Lower leg skin (tissue), 4 donors: ENCODE results near the gene CSF3R. TPM values are rescaled to one million over a fixed set of nuclear protein-coding genes. Genes with fewer than 3 reads are reported as not detected.

Source experiments
- DNase-seq, 2 donors: peaks; one replicate each; pipeline ENCODE4 v3.0.0-alpha.2; 2019; ENCODE audit warnings: low spot score in 2 of 2
- H3K4me3 ChIP-seq: fragments of 200-600 bp; sonication (generic); 2 replicates; pipeline ENCODE4 v1.5.1; 2017; ENCODE audit warnings: mild to moderate bottlenecking, low read depth; ENCODE audit not compliant: poor library complexity, severe bottlenecking
- CTCF ChIP-seq, 3 donors: fragments of 450-650 bp; IDR thresholded peaks; one replicate each; pipeline ENCODE4 v1.5.1; 2016; ENCODE audit warnings: antibody characterized with exemption in 3 of 3, mild to moderate bottlenecking in 3 of 3, moderate library complexity in 2 of 3
- POLR2A ChIP-seq, 2 donors: fragments of 450-650 bp; IDR thresholded peaks; one replicate each; pipeline ENCODE4 v1.6.1; 2016 to 2017; ENCODE audit warnings: antibody characterized with exemption in 2 of 2, mild to moderate bottlenecking in 1 of 2, moderate library complexity in 1 of 2
- WGBS, 2 donors: methylation state at CpG; one replicate each; pipeline ENCODE4 v1.1.5; 2018; 5-methylcytosine and 5-hydroxymethylcytosine counted together
- intact Hi-C: fragments of 100-400 bp; cut with DNase I; formaldehyde crosslinking; loops from one replicate; pipeline ENCODE4 v1.15.0; 2023; ENCODE audit warnings: low total_unique reads
- total RNA-seq, 4 donors: library from RNA; depleted of rRNA; stranded (reverse); fragments of >200 nt; gene quantifications; one replicate each; pipeline ENCODE4 v1.1.0, GENCODE V29; 2016

Gene CSF3R
- total RNA-seq, 4 donors from 2014 or later = 0.69 to 3.1 (median 2.3) TPM

- H3K4me3 ChIP-seq = no peak overlapping the region
- DNase-seq = no peak
- WGBS, 2 donors = 28 to 35% methylated on average over 1 of the region's 1 CpG
- TF ChIP-seq POLR2A (IDR thresholded peaks at IDR 0.05) = no peak
- no peak for TF ChIP-seq CTCF (IDR thresholded peaks at IDR 0.05)
- intact Hi-C loops = no loop called here
Measured at GRCh38 chr1:36433102-36433501, 49.6 kb downstream of the CSF3R start.

- intact Hi-C loops = no loop called here
- no peak overlapping the region for H3K4me3 ChIP-seq
- WGBS, 2 donors = 59 to 71% methylated on average over 4 of the region's 4 CpGs
- no peak for DNase-seq
- TF ChIP-seq CTCF (IDR thresholded peaks at IDR 0.05) (no peak), POLR2A (IDR thresholded peaks at IDR 0.05) (no peak)
Measured at GRCh38 chr1:36432616-36433015, 50.1 kb downstream of the CSF3R start.

GRCh38 chr1:36425791-36426190, 56.9 kb downstream of the CSF3R start:
- intact Hi-C loops = no loop called here

GRCh38 chr1:36421649-36422048, 61.1 kb downstream of the CSF3R start:
- no peak overlapping the region for H3K4me3 ChIP-seq
- TF ChIP-seq POLR2A (IDR thresholded peaks at IDR 0.05) = no peak
- intact Hi-C loops = loop anchor here (2.0 kb wide), 1 partner anchor 77 kb away; no protein-coding TSS in a partner anchor
- no peak for DNase-seq
- WGBS, 2 donors = 86 to 90% methylated on average over 7 of the region's 7 CpGs

More at GRCh38 chr1:36425791-36426190, 56.9 kb downstream of the CSF3R start:
- TF ChIP-seq POLR2A (IDR thresholded peaks at IDR 0.05) = no peak
- TF ChIP-seq CTCF (IDR thresholded peaks at IDR 0.05) = no peak
- DNase-seq = no peak
- H3K4me3 ChIP-seq = no peak overlapping the region
- WGBS, 2 donors = 54 to 56% methylated on average over 4 of the region's 4 CpGs

GRCh38 chr1:36420836-36421317, 61.8 kb downstream of the CSF3R start:
- H3K4me3 ChIP-seq = no peak overlapping the region
- intact Hi-C loops = no loop called here
- TF ChIP-seq CTCF (IDR thresholded peaks at IDR 0.05) = peak in 1 of 3 donors; percentile 90
- no peak for TF ChIP-seq POLR2A (IDR thresholded peaks at IDR 0.05)
- peak; percentile 88 to 98 for DNase-seq
- 14 to 15% methylated on average over 13 of the region's 13 CpGs for WGBS, 2 donors

- WGBS, 2 donors = 24 to 31% methylated on average over 5 of the region's 5 CpGs
- intact Hi-C loops = no loop called here
- peak in 1 of 2 donors; percentile 56 for DNase-seq
- TF ChIP-seq CTCF (IDR thresholded peaks at IDR 0.05) (no peak), POLR2A (IDR thresholded peaks at IDR 0.05) (no peak)
- H3K4me3 ChIP-seq = no peak overlapping the region
Measured at GRCh38 chr1:36420409-36420808, 62.3 kb downstream of the CSF3R start.
